HG03460 (cell line): ENCODE data around the gene IRF2BPL.

Experiments used
- ATAC-seq: cut with Tn5 transposase; IDR thresholded peaks from one replicate; pipeline ENCODE4 v1.9.1; 2021; ENCODE audit not compliant: unreplicated experiment

Gene IRF2BPL

GRCh38 chr14:76993752-76994151 is 34.8 kb downstream of the IRF2BPL start:
- no peak for ATAC-seq

DNA sequence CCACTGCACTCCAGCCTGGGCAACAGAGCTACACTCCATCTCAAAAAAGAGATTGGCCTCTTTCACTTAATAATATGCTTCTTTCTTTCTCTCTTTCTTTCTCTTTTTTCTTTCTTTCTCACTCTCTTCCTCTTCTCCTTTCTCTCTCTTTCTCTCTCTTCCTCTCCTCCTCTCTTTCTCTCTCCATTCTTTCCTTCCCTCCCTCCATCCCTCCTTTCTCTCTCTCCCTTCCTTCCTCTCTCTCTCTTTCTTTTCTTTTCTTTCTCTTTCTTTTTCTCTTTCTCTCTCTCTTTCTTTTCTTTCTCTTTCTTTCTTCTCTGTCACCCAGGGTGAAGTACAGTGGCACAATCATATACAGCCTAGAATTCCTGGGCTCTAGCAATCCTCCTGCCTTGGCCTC is 38.4 kb downstream of the IRF2BPL start:
- ATAC-seq = no peak

- no peak for ATAC-seq
Measured at GRCh38 chr14:76987956-76988520, 40.5 kb downstream of the IRF2BPL start.

- no peak for ATAC-seq
Measured at GRCh38 chr14:76986231-76986565, 42.3 kb downstream of the IRF2BPL start.

DNA sequence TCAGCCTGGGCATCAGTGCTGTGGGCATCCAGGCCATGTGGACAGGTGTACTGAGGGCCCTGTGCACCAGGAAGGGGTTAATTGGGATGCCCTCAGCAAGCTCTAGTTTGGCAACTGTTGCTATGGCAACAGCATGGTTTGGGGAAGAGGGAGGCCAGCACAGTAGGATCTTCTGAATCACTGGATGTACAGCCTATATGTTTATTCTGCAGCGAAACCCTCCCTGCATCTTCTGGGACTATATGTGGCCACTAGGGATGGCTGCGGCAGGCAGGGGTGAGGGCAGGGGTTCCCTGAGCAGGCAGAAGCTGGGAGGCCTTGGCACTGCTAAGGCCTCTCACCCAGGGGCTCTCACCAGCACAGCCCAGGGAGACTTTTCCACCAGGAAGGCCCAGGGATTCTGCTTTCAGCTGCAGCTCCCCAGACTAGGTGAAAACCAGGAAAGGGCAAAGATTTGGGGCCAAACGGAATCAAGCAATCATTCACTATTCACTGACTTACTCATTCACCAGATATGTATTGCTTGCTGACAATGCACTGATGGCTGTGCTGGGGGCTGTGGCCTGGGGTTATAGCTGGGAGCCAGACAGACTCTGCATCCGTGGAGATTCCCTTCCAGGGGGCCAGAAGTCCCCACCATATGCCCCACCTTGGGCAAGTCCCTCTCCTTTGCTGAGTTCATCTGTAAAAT is 42.8 kb downstream of the IRF2BPL start:
- no peak for ATAC-seq

DNA sequence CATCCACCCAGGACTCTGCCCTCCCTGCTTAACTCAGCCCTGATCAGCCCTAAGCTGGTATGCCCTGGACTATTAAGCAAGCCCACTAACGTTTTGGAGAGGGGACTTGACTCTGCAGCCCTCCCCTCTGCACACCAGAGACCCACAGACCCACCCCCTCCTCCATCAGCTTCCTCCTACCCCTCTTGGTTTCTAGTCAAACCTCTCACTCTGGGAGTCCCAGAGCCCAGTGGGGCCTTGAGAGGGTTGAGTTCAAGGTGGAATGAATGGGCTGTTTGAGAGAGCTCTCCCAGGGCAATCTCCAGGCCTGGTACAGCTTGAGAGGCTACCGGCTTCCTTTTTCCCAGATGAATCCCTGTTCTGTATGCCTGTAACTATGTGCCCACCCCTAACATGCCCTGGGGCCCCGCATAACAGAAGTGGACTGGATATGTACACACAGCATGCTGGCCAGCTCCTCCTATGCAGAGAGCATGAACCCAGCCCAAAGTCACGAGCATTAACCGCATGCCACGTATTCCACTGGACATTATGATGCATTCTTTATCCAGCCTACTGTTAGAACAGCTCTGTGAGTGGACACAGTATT is 43.6 kb downstream of the IRF2BPL start:
- no peak for ATAC-seq

GRCh38 chr14:76984297-76984696 is 44.2 kb downstream of the IRF2BPL start:
- no peak for ATAC-seq

DNA sequence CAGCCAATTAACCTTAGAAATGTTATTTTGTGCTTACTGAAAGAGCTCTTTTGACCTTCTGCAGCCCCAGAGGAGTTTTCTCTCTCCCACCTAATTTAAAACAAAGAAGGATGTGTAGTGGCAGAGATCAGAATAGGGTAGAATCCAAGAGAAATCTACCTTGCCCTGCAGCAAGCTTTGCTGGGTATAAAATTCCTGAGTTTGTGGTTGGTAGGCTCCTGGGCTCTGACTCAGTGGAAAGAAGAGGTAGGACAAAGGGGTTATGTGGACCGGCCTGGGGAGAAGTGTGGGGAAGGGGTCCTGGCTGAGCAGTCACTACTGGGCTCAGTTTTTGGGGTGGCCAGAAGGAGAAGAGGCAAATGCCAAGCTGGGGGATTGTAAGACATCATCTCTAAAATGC is 46.8 kb downstream of the IRF2BPL start:
- ATAC-seq = no peak

- ATAC-seq = peak; percentile 95
Measured at GRCh38 chr14:76977793-76978720, 50.5 kb downstream of the IRF2BPL start.

- ATAC-seq = no peak
Measured at GRCh38 chr14:76976240-76977005, 52.1 kb downstream of the IRF2BPL start.

DNA sequence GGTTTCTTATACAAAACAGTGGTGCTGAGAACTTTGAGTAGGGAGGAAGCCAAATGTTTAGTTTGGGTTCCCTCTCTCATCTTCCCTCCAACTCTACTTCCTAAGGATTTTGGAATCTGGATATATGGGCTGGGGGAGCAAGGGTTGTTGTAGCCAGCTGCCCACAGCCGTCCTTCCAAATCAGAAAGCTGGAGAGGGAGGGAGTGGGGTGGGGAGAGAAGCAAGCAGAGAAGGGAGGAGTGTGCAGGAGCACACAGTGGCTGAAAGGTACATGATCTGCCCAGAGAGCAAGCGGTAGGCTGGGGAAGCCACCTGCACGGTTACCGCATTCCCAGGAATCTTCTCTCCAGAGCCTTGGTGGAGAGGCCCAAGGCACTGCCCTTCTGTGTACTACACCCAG is 52.7 kb downstream of the IRF2BPL start:
- no peak for ATAC-seq

- ATAC-seq = no peak
Measured at GRCh38 chr14:76975051-76975450, 53.5 kb downstream of the IRF2BPL start.
